LHCN-M2 (cell line): ENCODE measurements around the gene DPCD. TPM values are rescaled to one million over a fixed set of nuclear protein-coding genes. Genes with fewer than 3 reads are reported as not detected.
A peak's percentile ranks its signal among the peaks of the same experiment; 100 is the strongest.
"Not testable (repeated sequence)": the region's sequence is repeated elsewhere in the genome, so short reads cannot be mapped to it uniquely, and the experiment has no call there.

Experiments used
- DNase-seq: peaks from one replicate; pipeline ENCODE4 v3.0.0-alpha.2; 2012; ENCODE audit warnings: low read depth
- total RNA-seq: library from RNA; depleted of rRNA; stranded (reverse); fragments of >200 nt; gene quantifications from 2 replicates; pipeline ENCODE4 v1.2.3, GENCODE V29; 2014

The DPCD gene
- total RNA-seq, 1 experiment from 2014 or later = 50.7 TPM

DNA sequence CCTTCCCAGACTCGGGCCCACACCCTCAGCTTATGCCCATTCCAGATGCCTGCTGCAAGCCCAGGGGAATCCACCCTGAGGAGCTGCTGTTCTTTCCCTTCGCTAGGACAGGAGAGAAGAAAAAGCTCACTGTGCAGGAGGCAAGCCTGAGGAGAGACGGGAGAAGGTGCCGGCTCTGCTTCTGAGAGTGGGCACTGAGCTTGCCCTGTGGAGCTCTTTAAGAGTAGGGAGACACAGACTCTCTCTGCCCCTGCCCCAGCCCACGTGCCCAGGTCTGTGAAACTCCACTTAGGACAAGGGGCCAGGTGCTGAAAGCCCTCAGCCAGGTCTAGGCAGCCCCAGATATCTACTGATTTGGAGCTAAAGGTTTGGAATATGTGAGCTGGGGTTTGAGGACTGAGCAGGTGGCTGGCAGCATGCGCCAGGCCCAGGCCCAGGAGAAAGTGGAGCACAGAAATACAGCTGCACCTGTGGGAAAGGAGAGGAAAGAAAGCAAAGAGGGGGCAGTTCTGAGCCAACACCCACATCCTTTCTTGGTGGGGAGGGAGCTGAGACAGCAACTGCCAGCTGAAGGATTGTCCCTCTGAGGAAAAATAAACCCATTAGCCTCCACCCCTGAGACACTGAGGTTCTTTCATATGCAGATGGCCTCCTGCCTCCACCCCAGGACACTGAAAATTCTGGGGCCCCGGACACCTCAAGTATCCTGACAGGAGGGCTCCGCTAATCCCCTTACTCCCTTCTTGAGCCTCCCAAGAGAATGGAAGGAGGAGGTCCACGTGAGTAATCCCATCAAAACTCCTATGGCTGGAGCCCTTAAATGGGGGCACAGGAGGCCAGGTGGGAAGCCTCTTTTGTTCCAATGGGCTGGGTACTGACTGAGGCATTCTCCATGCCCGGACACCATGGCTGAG, 7.4 kb upstream of the DPCD start:
- DNase-seq = no peak

DNA sequence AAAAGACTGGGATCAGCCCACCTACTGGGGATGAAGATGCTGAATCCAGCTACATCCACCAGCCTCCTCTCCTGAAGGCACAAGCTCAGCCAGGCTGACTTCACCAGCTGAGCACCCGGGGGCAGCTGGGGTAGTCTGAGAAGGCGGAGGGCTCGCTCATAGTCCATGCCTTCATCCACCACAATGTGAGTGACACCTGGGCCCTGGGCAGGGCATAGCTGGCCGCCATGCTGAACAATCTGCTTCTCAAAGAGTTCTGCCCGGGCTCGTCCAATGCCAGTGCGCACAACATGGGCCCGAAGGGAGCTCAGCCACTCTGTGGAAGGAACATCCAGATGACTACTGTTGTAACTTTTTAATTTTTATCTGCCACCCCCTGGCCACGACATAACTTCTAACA, 2.3 kb upstream of the DPCD start:
- no peak for DNase-seq

DNA sequence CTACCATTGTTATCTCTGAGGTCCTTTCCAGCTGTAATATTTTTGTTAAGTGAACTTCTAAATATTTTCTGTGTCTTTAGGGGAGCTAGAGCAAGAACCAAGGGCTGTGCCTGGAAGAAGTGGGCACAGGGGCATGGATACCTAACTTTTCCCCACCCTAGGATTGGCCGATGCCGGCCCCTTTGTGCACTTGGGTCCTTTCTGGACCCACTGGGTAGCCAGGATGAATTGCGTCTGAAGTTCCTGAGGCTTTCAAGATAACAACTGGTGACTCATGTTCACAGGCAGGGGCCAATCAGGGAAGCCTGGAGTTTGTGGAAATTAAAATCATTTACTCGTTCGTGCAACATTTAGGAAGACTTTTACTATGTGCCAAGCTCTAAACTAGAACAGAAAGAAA, 758 bp downstream of the DPCD start:
- peak; percentile 31 for DNase-seq

DNA sequence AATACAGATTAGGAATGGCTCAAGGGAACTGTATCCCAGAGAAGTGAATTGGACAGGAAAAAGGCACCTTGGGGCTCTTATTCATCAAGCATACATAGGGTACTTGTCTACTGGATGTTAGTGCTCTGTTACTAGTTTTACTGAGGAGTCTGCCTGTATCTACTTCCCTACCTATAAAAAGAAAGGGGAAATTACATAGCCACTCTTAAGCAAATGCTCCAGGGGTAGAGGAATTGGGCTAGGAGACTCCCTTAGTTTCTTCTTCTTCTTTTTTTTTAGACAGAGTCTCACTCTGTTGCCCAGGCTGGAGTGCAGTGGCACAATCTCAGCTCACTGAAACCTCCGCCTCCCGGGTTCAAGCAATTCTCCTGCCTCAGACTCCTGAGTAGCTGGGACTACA, 5.2 kb downstream of the DPCD start:
- DNase-seq = not testable (repeated sequence)

DNA sequence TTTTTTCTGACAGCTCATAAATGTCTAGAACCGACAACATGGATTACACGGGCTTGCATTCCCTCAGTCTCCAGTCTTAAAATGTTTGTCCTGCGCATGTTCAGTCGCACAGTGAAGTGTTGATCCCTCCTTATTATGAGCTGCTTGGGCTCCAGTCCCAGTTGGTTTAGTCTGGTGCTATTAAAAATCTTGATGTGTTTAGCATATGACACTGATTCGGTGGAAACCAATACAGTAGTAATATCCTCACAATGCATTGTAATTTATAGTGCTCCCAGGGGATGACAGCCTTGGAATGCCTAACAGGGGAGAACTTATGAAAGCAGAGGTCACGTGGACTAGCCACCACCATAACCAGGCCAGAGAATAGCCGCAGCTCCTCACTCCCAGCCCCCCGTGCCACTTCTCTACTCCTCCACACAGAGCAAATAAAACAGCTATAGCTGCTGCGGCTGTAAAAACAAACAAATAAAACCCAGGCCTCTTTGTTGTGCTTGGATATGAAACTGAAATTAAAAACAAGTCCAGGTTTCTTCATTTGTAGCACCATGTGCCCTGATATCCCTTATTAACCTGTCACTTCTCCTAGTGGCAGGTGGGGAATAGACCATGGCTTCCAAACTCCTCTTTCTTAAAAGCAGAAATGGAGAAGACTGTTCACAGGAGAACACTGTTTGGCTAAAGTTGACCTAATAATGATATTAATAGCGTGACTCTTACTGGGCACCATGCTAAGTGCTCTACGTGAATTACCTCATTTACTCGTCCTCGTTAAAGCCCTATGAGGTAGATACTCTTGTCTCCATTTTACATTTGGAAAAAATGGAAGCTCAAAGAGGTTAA, 7.7 kb downstream of the DPCD start:
- no peak for DNase-seq

DNA sequence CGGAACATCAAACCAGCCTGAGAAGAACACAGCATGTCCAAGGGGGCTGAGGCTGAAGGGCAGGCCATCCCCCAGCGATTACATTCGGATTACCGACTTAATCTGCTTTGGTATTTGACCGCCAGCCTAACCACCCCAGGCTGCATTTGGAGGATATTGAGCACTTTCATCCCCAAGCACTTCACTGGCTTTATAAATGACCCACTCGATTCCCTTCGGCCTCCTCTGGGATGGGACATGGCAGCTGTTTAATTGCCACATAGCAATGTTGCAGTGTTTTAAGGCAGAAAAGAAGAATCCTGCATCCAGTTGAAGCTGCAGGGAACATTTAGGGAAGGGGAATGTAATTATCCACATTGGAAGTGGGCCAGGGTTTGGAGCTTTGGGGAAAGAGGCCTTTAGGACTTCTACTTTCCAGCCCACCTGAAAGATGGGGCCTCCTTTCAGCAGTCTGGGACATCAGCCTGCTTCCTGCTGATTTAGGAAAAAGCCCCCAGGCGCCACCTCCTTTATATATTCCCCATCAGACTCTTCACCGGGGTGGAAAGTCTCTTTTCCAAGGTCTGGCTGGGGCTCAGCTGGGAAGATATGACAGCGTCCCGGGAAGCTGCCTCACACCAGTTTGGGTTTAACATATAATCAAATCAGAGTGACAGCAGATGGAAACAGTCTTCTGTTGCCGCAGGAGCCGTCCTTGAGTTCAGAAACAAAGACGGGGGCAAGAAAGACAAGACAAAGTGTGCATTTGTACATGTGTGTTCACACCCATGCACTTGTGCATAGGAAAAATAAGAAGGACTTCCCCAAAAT, 9.2 kb downstream of the DPCD start:
- DNase-seq = no peak

DNA sequence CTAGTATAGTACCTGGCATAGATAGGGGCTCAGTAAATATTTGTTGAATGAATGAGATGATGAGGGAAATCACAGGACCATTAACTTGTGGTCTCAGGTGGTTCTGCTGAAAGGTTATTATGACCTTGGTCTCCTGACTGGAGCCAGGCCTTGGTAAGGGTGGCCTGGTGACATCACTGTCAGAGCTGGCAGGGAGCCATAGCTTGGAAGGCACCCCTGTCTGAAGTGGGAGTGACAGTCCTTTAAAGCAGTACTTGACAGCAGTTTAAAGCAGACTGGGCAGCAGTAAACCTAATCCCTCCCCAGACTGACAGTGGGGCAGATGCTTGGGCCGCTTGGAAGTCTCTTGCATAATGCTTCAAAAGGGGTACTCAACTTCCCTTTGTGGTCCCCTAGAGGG, 13.4 kb downstream of the DPCD start:
- DNase-seq = no peak

DNA sequence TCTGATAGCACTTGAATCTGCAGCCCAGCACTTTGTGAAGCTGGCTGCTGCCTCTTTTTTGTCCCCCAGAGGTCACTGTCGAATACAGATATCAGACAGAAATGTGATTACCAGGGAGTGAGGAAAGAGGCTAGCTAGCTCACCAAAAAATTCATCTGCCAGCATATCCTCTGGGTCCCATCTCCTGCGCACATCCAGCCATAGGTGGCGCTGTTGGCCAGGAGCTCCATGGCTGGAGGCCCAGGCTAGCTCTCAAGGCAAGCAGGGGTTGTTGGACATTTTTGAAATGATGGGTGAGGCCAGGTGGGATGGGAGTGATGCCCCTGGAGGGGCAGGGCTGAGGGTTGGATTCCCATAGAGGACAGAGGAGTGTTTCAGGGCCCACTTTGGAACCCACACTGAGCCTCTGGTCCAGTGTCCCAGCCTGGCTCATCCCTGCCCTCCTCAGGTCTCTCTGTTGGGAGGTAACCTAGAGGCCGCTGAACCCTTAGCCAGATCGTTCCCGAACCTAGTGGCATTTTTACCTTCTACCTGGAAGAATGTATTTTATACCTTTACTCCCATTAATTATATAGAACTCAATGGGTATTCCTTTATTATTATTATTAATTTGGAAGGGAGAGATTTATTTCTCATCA, 14.8 kb downstream of the DPCD start:
- peak; percentile 80 for DNase-seq

DNA sequence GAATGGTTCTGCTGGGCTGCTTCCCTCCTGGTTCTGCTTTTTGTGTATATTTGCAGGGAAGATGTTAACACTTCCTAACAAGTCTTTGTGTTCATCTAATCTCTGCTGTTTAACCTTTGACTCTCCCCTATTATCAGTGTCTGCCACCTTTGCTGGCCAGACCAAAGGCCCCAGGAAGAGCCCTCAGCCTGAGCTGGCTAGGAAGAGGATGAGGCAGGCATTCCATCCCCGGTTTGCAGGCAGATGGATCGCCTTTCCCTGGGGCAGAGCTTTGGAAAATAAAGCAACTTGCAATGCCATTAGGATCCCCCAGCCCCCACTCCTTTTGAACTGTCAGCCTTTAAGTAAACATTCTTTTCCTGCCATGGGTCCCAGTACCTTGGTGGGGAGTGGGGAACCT, 19.0 kb downstream of the DPCD start:
- no peak for DNase-seq

DNA sequence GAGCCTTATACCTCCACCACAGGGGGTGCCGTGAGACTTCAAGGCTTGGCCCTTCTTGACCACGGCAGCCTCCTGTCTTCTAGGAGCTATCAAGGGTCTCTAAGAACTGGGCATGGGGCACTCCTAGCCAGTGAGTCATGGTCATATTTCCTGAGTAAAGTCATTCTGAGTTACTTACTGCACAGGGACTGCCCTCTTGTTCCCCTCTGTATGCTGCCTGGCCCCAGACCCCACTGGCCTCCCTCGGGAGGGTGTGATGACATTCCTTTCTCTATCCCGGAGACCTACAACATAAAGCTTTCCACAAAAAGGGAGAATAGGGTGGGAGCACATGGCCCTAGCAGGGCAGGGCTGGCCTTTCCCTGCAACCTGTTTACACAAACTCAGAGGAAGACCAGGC, 21.4 kb downstream of the DPCD start:
- no peak for DNase-seq

DNA sequence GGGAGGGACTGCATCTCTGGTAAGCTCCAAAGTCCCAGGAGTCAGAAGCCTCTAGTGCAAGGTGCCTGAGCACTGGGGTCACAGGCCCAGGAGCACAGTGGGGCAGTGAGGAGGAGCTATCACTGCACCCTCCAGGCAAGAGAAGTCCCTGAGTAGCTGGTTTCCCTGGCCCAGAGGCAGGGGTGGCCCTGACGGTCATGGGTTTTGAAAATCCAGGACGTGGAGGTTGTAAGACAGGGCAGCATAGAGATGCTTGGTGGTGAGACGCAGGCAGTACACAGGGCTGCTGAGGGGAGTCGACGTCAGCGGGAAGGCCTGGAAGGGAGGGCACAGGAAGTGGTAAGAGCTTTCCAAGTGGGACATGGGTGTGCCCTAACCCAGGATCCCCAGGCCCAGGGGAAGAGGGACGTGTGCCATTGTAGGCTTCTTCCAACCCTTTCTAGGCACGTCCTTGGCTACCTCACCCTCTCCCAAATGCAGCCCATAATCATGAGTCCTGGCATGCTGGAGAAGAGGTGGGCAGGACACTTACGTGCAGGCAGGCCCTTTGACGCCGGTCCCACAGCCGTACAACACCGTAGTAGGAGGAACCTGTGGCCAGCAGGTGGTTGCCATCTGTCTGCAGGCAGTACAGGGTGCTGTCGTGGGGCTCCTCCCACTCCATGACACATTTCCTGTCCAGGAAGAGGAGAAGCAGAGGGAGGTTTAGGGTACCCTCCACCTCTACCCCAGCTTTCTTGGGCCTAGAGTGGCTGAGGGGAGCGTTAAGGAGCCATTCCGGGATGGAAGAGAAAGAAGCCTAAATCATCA, 23.2 kb downstream of the DPCD start:
- DNase-seq = peak; percentile 23

DNA sequence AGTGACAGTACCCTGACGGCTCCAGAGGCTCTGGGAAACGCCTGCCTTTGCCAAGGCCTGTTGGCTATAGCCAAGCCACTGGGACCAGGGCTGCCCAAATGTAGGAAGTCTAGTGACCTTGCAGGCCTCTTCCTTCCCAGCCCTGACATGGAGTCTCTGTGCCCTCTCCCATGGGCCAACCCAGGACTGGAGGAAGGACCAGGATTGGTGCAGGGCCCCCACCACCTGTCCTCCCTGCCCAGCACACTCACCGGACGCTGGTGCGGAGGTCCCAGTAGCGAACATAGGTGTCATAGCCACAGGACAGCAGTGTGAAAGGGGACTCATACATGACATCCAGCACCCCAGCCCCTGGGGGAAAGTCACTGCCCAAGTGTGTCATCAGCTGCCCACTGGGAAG, 24.0 kb downstream of the DPCD start:
- no peak for DNase-seq

DNA sequence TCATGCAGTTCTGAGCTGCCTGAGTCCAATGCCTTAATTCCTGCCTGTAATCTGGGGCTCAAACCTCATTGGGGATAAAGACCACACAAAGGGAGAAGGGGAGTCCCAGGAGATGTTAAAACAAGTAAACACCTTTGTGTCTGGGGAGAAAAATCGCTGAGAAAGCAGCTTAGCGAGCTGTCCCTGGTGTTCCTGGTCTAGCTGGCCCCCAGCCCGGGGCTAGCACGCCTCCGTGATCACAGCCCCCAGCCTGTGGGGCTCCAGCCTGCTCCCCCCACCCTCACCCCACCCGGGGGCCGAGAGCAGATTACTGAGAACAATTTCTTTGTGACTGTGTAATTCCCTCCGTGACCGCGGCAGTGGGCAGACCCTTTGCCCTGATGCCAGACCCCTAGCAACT, 24.8 kb downstream of the DPCD start:
- no peak for DNase-seq

DNA sequence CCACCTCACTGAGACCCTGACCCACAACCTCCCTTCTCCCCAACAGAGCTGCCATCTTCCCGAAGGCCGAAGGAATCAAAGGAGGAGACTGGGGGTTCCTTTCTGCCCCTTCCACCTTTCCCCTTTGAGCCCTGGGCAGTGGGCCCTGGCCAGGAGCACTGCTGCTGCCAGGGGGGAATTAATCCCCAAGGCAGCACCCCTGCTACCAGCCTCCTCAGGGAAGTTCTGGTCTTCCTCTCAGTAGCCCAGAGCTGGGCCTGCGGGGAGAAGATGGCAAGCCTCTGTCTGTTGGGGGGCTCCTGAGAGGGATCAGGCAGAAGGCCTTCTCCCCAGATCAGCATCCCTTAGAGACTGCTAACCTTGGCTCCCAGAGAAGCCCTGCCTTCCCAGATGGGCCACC, 25.5 kb downstream of the DPCD start:
- no peak for DNase-seq

DNA sequence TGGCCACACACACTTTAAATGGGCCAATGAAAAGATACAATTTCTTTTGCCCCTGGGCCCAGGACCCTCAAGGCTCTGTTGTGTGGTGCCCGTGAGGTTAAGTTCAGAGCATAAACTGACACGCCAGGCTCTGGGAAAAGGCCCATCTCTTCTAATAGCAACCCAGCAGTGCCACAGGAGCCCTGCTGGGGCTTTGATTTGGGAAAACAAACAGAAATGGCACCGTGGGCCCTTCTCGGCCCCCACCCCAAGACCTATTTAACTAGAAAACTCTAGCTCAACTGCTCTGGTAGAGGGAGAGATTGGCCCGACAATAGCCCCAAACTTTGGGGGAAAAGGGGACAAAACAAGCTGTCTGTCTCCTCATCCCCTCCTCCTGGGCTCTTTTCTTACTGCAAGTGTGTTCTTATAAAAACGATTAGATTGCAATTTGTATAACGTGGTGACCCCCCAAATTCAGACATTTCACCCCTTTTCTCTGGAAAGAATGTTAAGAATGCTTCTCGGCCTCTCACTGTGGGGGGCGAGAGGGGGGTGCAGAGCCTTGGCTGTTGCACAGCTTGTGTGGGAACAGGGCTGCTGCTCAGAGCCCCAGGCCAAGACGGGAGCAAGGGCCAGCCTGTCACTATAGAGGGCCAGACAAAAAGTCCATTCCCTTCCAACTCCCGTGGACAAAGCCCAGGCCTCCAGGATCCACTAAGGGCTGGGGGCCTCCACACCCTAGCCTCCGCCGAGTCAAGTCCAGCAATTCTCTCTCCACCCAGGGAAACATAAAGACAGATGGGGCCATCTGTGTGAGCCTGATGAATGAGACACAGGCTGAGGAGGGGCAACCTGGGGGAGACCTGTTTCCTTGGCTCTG, 26.8 kb downstream of the DPCD start:
- no peak for DNase-seq

DNA sequence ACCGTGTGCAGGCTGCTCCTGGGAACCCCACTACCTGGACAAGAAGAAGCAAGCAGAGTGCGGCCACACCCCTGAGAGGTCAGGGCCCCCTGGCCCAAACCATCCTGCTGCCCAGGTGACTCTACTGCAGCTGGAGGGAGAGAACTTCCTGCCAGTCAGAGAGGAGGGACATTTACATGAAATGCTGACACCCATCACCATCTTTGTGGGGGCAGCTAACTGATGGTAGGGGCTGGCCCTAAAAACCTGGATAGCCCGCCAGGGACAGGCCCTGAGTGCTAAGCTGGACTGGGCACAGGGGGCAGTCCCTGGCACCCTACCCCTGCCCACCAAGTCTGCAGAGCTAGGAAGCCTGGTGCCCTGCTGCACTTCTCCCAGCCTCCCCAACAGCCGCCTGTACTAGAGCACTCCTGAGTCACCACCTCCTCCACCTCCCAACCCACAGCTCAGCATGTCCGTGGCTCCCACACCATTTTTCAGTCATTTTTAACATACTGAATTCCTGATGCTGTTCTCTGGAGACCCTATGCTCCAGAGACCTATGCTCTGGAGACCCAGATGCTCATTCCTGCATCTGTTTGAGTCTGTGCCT, 27.5 kb downstream of the DPCD start:
- no peak for DNase-seq

DNA sequence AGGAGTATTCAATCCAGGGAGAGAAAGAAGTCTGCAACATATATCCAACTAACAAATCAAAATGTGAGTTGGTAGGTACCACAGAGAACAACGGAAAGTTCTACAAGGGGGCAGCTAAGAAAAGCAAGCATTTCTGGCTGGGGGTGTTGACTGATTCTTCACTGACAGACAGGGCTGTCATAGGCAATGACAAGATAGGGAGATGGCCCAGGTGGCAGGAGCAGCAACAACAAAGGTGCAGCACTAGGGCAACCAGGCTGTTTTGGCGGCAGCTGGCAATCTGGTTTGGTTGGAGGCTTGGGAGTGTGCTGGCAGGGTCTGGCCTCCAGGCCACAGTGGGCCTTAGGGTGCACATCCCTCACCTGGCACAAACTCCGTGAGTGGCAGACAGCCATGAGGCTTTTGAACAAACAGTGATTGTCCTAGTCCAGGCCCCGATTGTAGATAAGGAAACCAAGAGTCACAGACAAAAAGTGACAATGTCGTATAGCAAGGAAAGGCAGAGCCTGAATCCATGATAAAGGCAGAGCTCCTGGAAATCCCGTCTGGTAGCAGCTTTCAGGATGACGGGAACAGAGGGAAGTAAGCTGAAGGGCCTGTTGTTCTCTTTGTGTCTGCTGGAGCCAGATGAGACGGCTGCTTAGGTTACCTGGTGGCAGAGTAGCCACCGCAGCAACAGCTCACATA, 28.4 kb downstream of the DPCD start:
- no peak for DNase-seq

DNA sequence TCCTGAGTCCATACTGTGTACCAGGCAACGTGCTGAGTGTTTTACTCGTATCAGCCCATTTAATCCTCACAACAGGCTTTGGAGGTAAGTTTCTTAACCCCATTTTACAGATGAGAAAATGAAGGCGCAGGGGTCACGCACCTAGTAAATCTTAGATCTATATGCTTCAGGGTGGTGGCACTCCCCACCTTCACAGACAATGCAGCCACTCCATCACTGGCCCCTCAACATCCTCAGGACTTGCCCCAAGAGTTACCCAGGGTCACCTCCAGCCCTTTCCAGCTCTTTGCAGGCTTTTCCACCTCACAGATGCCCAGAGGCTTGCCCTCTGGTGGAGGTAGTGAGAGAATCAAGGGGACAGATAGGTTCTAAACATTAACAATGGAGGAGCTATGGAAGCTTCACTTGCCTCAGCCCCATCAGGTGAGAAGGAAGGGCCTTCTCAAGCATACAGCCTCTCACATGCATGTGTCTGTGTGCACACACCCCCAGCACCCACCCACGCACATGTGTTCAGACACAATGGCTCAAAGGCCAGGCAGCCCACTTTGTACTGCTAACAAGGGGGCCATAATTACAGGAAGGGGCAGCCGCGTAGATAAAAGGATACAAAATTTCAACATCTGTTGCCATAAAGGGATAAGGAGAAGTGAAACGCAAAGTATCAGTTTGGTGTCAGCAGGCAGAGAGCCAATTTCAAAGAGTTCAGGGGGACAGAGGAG, 29.1 kb downstream of the DPCD start:
- DNase-seq = no peak
